Mucosa of descending colon (tissue), 3 donors: ENCODE measurements around the gene HINT2. TPM values are rescaled to one million over a fixed set of nuclear protein-coding genes. Genes with fewer than 3 reads are reported as not detected.

Experiments used
- ATAC-seq: fragments of 200-7000 bp; cut with Tn5 transposase; one replicate; pipeline ENCODE4 v1.9.1; 2020; ENCODE audit warnings: mild to moderate bottlenecking, moderate library complexity
- DNase-seq, 3 donors: peaks; one replicate each; pipeline ENCODE4 v3.0.0-alpha.2; 2020
- H3K36me3 ChIP-seq: fragments of 200-600 bp; one replicate; pipeline ENCODE4 v1.8.0; 2021; ENCODE audit warnings: low read depth, mild to moderate bottlenecking
- H3K4me1 ChIP-seq: fragments of 200-600 bp; one replicate; pipeline ENCODE4 v1.8.0; 2021; ENCODE audit warnings: low read depth, mild to moderate bottlenecking
- H3K4me3 ChIP-seq: fragments of 200-600 bp; one replicate; pipeline ENCODE4 v1.8.0; 2021; ENCODE audit warnings: mild to moderate bottlenecking
- H3K9me3 ChIP-seq: fragments of 200-600 bp; one replicate; pipeline ENCODE4 v1.8.0; 2021; ENCODE audit warnings: mild to moderate bottlenecking
- CTCF ChIP-seq: fragments of 200-600 bp; IDR thresholded peaks from one replicate; pipeline ENCODE4 v1.8.0; 2022; ENCODE audit warnings: antibody characterized with exemption, mild to moderate bottlenecking
- intact Hi-C, 2 donors: fragments of 100-400 bp; cut with DNase I in 1 of 2; cut with micrococcal nuclease in 1 of 2; formaldehyde crosslinking; loops; one replicate each; pipeline versions ENCODE4 v1.11.0 to v1.11.1; 2022; cut with DNase I, micrococcal nuclease
- total RNA-seq, 3 donors: library from RNA; stranded (reverse); fragmentation: NEBNext Ultra II Directional in 2 of 3; extraction: Animal tissue kit (Norgen Biotek cat#: 25700) in 2 of 3; gene quantifications; one replicate each; pipeline versions ENCODE4 v1.2.1 to v1.2.4, GENCODE V29; 2021 to 2023
- donor health status: DM: no; HTN: no; CAD: no; lungs with moderate emphysema.
- donor health status: DM: no; HTN: no; CAD: no.
- donor health status: DM: no; HTN: yes; CAD: no.

The HINT2 gene
- total RNA-seq, 3 donors from 2014 or later: 38.9 to 68.6 (median 54.6) TPM

GRCh38 chr9:35783418-35783817 is 31.4 kb downstream of the HINT2 start:
- ATAC-seq (no peak), DNase-seq (no peak)
- H3K4me1 ChIP-seq: no peaks in the 10 kb centered on the region
- intact Hi-C loops: loop anchor here in 1 of 2 donors (10.0 kb wide), 1 partner anchor 101 kb away; no protein-coding TSS in a partner anchor
- no peak overlapping the region for H3K4me3 ChIP-seq
- TF ChIP-seq CTCF: no peak
- no peaks in the 10 kb centered on the region for H3K36me3 ChIP-seq
- H3K9me3 ChIP-seq: no peaks in the 10 kb centered on the region

GRCh38 chr9:35781066-35781465 is 33.8 kb downstream of the HINT2 start:
- no peaks in the 10 kb centered on the region for H3K4me1 ChIP-seq
- H3K9me3 ChIP-seq: no peaks in the 10 kb centered on the region
- DNase-seq: no peak
- H3K4me3 ChIP-seq: no peak overlapping the region
- TF ChIP-seq CTCF: no peak
- H3K36me3 ChIP-seq: no peaks in the 10 kb centered on the region
- intact Hi-C loops: loop anchor here in 1 of 2 donors (10.0 kb wide), 1 partner anchor 104 kb away; no protein-coding TSS in a partner anchor
- no peak for ATAC-seq

GRCh38 chr9:35778496-35778895 is 36.3 kb downstream of the HINT2 start:
- Histone ChIP-seq H3K4me1 (no peaks in the 10 kb centered on the region), H3K4me3 (no peak overlapping the region), H3K36me3 (no peaks in the 10 kb centered on the region), H3K9me3 (no peaks in the 10 kb centered on the region)
- intact Hi-C loops: no loop called here
- TF ChIP-seq CTCF: no peak
- ATAC-seq: no peak
- DNase-seq: no peak

- H3K4me3 ChIP-seq: no peak overlapping the region
- no peaks in the 10 kb centered on the region for H3K36me3 ChIP-seq
- no peak for TF ChIP-seq CTCF
- DNase-seq (no peak), ATAC-seq (no peak)
- H3K4me1 ChIP-seq: peaks cover 16% of the 10 kb centered on the region
- no peaks in the 10 kb centered on the region for H3K9me3 ChIP-seq
- intact Hi-C loops: no loop called here
Measured at GRCh38 chr9:35776018-35776417, 38.8 kb downstream of the HINT2 start.

GRCh38 chr9:35774907-35775635 is 39.8 kb downstream of the HINT2 start:
- no peak for ATAC-seq

More at GRCh38 chr9:35774907-35775635, 39.8 kb downstream of the HINT2 start:
- Histone ChIP-seq H3K4me3 (no peak overlapping the region), H3K9me3 (no peaks in the 10 kb centered on the region), H3K36me3 (no peaks in the 10 kb centered on the region), H3K4me1 (peaks cover 23% of the 10 kb centered on the region)
- DNase-seq: no peak
- intact Hi-C loops: no loop called here
- no peak for TF ChIP-seq CTCF
